T-cell (primary cell): ENCODE measurements around the gene ABCA13. TPM values are rescaled to one million over a fixed set of nuclear protein-coding genes. Genes with fewer than 3 reads are reported as not detected.

Experiments
- ATAC-seq, 4 experiments: fragments of 200-7000 bp in 3 of 4; fragments of 150-1000 bp in 1 of 4; cut with Tn5 transposase; replicated peaks in 1 of 4; 1 replicate in 3 of 4; 2 replicates in 1 of 4; pipeline ENCODE4 v1.10.0; 2021; ENCODE audit warnings: moderate library complexity in 3 of 4, mild to moderate bottlenecking in 2 of 4, moderate number of reproducible peaks in 1 of 4
- CTCF ChIA-PET, 2 donors: fragments of 300-600 bp; sonication (Branson Sonifier 250); formaldehyde crosslinking; loops; one replicate each; lab custom pipeline; 2022; ENCODE audit warnings: antibody characterized with exemption in 2 of 2; lab: Charles Lee
- POLR2A ChIA-PET, 2 donors: fragments of 300-600 bp; sonication (Branson Sonifier 250); formaldehyde crosslinking; loops; one replicate each; lab custom pipeline; 2022; ENCODE audit warnings: antibody characterized with exemption in 2 of 2; lab: Charles Lee
- DNase-seq, 35 experiments: peaks; one replicate each; pipeline versions ENCODE4 v3.0.0 to v3.0.0-alpha.2; 2013 to 2023
- H3K27ac ChIP-seq: one replicate; pipeline ENCODE4 v1.5.1; 2013; ENCODE audit warnings: low read length
- H3K27me3 ChIP-seq, 2 experiments: replicated peaks in 1 of 2; 1 replicate in 1 of 2; 2 replicates in 1 of 2; pipeline versions ENCODE4 v1.6.1 to v1.7.0; 2013; ENCODE audit warnings: low read length in 1 of 2, mixed read lengths in 1 of 2; ENCODE audit not compliant: control insufficient read depth in 2 of 2, insufficient read depth in 2 of 2; ENCODE audit errors: extremely low read depth in 1 of 2
- H3K36me3 ChIP-seq, 2 donors: 1 replicate in 1 of 2; 2 replicates in 1 of 2; pipeline versions ENCODE4 v1.6.1 to v1.7.0; 2013; ENCODE audit warnings: low read length in 1 of 2; ENCODE audit not compliant: control insufficient read depth in 2 of 2, insufficient read depth in 1 of 2; ENCODE audit errors: extremely low read depth in 1 of 2
- H3K4me1 ChIP-seq, 2 experiments: 1 replicate in 1 of 2; 2 replicates in 1 of 2; pipeline versions ENCODE4 v1.6.1 to v1.7.0; 2013; ENCODE audit warnings: low read length in 2 of 2, mixed read lengths in 1 of 2; ENCODE audit not compliant: insufficient read depth in 2 of 2, control insufficient read depth in 1 of 2; ENCODE audit errors: extremely low read depth in 1 of 2
- H3K4me3 ChIP-seq, 2 donors: 1 replicate in 1 of 2; 2 replicates in 1 of 2; pipeline versions ENCODE4 v1.5.1 to v1.7.0; 2013; ENCODE audit warnings: mild to moderate bottlenecking in 2 of 2, low read length in 1 of 2, moderate library complexity in 1 of 2; ENCODE audit not compliant: control insufficient read depth in 1 of 2; ENCODE audit errors: extremely low read depth in 1 of 2
- H3K9me3 ChIP-seq: 2 replicates; pipeline ENCODE4 v1.7.0; 2013
- H3K27ac Mint-ChIP-seq, 2 donors: one replicate each; pipeline ENCODE4 v1.8.0; 2020 to 2021; ENCODE audit warnings: mild to moderate bottlenecking in 2 of 2, mixed read lengths in 2 of 2
- H3K27me3 Mint-ChIP-seq, 2 donors: one replicate each; pipeline ENCODE4 v1.8.0; 2021 to 2022; ENCODE audit warnings: mixed read lengths in 2 of 2
- H3K36me3 Mint-ChIP-seq: one replicate; pipeline ENCODE4 v1.8.0; 2021; ENCODE audit warnings: mixed read lengths
- H3K4me1 Mint-ChIP-seq, 3 donors: one replicate each; pipeline ENCODE4 v1.8.0; 2020 to 2022; ENCODE audit warnings: mixed read lengths in 3 of 3, mild to moderate bottlenecking in 1 of 3
- H3K4me3 Mint-ChIP-seq, 3 donors: one replicate each; pipeline ENCODE4 v1.8.0; 2020 to 2022; ENCODE audit warnings: mild to moderate bottlenecking in 3 of 3, mixed read lengths in 3 of 3, moderate library complexity in 3 of 3
- H3K9me3 Mint-ChIP-seq, 3 donors: one replicate each; pipeline ENCODE4 v1.8.0; 2020 to 2022; ENCODE audit warnings: mixed read lengths in 3 of 3
- WGBS: methylation state at CpG from one replicate; pipeline ENCODE4 v1.1.5; 2013; ENCODE audit warnings: missing lambda C conversion rate; ENCODE audit not compliant: insufficient coverage; 5-methylcytosine and 5-hydroxymethylcytosine counted together
- total RNA-seq, 35 experiments: library from RNA in 6 of 35; stranded (reverse) in 6 of 35; fragments of 120-200 nt in 1 of 35; gene quantifications; one replicate each; pipeline versions ENCODE4 v1.2.1 to v1.2.4 and lab custom pipeline; 2013 to 2026

The ABCA13 gene
- total RNA-seq, 5 donors from 2014 or later (not counting 1 experiment from before 2014, with no cell fraction given): 0.22 TPM; not detected in 4

- H3K36me3 Mint-ChIP-seq: no peaks in the 10 kb centered on the region
Observed at GRCh38 chr7:48389977-48390376, 218.7 kb downstream of the ABCA13 start.

GRCh38 chr7:48390388-48391327 is 219.4 kb downstream of the ABCA13 start:
- peaks cover 0 to 3% of the 10 kb centered on the region in 2 experiments for H3K27me3 ChIP-seq
- no peak overlapping the region for H3K4me3 ChIP-seq
- no peak overlapping the region for H3K27ac ChIP-seq
- Mint-ChIP-seq H3K27me3 (peaks cover 0 to 4% of the 10 kb centered on the region in 2 donors), H3K36me3 (no peaks in the 10 kb centered on the region), H3K4me3 (no peak overlapping the region), H3K27ac (no peak overlapping the region), H3K9me3 (peaks cover 0 to 5% (median 0%) of the 10 kb centered on the region in 3 donors), H3K4me1 (no peaks in the 10 kb centered on the region)
- ATAC-seq (no peak), DNase-seq (no peak)
- ChIA-PET CTCF (no interaction called here), POLR2A (no interaction called here)
- peaks cover 0 to 2% of the 10 kb centered on the region in 2 experiments for H3K4me1 ChIP-seq
- H3K36me3 ChIP-seq: no peaks in the 10 kb centered on the region
- H3K9me3 ChIP-seq: no peaks in the 10 kb centered on the region
- WGBS: 20% methylated on average over 1 of the region's 6 CpGs

More at GRCh38 chr7:48389977-48390376, 218.7 kb downstream of the ABCA13 start:
- ATAC-seq (no peak), DNase-seq (no peak)
- no peaks in the 10 kb centered on the region for H3K4me1 Mint-ChIP-seq
- ChIA-PET POLR2A (no interaction called here), CTCF (no interaction called here)
- no CpG with 5 or more reads among the region's 2 CpGs for WGBS
- peaks cover 0 to 5% (median 0%) of the 10 kb centered on the region in 3 donors for H3K9me3 Mint-ChIP-seq
- H3K27ac Mint-ChIP-seq: no peak overlapping the region
- Histone ChIP-seq H3K4me1 (peaks cover 0 to 2% of the 10 kb centered on the region in 2 experiments), H3K4me3 (no peak overlapping the region), H3K27ac (no peak overlapping the region), H3K36me3 (no peaks in the 10 kb centered on the region), H3K27me3 (peaks cover 0 to 3% of the 10 kb centered on the region in 2 experiments), H3K9me3 (no peaks in the 10 kb centered on the region)
- H3K27me3 Mint-ChIP-seq: peaks cover 0 to 4% of the 10 kb centered on the region in 2 donors
- H3K4me3 Mint-ChIP-seq: no peak overlapping the region

DNA sequence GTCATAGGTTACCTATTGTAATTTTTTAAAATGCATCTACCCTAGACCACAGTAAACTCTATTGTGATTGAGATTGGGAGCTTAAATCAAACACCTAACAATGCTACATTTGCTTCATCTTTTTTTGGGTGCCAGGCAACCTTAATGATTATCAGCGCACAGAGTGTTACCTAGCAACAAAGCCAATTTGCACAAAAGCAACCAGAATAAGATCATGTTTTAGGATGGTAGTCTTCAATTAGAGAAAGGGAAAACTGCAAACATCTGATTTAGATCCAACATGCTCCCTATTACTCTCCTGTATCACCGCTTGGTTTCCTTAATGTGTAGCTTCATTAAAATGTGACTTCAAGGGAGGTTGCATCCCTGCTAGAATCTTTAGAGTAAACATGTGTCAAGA is 226.9 kb downstream of the ABCA13 start:
- Histone ChIP-seq H3K9me3 (no peaks in the 10 kb centered on the region), H3K4me1 (no peaks in the 10 kb centered on the region), H3K27ac (no peak overlapping the region), H3K36me3 (no peaks in the 10 kb centered on the region), H3K4me3 (no peak overlapping the region), H3K27me3 (peaks cover 0 to under 1% of the 10 kb centered on the region in 2 experiments)
- DNase-seq: no peak
- CTCF ChIA-PET: interaction anchor here in 1 of 2 donors (0.6 kb wide), 1 partner anchor 405 kb away, joined by 3 read pairs; no protein-coding TSS in a partner anchor
- Mint-ChIP-seq H3K4me3 (no peak overlapping the region), H3K4me1 (no peaks in the 10 kb centered on the region), H3K27me3 (no peaks in the 10 kb centered on the region), H3K9me3 (no peaks in the 10 kb centered on the region), H3K27ac (no peak overlapping the region), H3K36me3 (no peaks in the 10 kb centered on the region)
- ATAC-seq: no peak
- POLR2A ChIA-PET: no interaction called here
- no CpG with 5 or more reads among the region's 2 CpGs for WGBS

- Mint-ChIP-seq H3K9me3 (no peaks in the 10 kb centered on the region), H3K4me1 (no peaks in the 10 kb centered on the region), H3K36me3 (no peaks in the 10 kb centered on the region), H3K27me3 (no peaks in the 10 kb centered on the region), H3K27ac (no peak overlapping the region), H3K4me3 (no peak overlapping the region)
- Histone ChIP-seq H3K36me3 (no peaks in the 10 kb centered on the region), H3K27me3 (peaks cover 0 to 3% of the 10 kb centered on the region in 2 experiments), H3K27ac (no peak overlapping the region), H3K9me3 (no peaks in the 10 kb centered on the region), H3K4me3 (no peak overlapping the region), H3K4me1 (no peaks in the 10 kb centered on the region)
- ATAC-seq (no peak), DNase-seq (no peak)
- ChIA-PET CTCF (no interaction called here), POLR2A (no interaction called here)
- 33% methylated on average over 1 of the region's 1 CpG for WGBS
Observed at GRCh38 chr7:48402721-48403120, 231.5 kb downstream of the ABCA13 start.

- Histone ChIP-seq H3K4me3 (no peak overlapping the region), H3K9me3 (no peaks in the 10 kb centered on the region), H3K36me3 (no peaks in the 10 kb centered on the region), H3K4me1 (no peaks in the 10 kb centered on the region), H3K27me3 (peaks cover 0 to 3% of the 10 kb centered on the region in 2 experiments), H3K27ac (no peak overlapping the region)
- no peaks in the 10 kb centered on the region for H3K9me3 Mint-ChIP-seq
- ChIA-PET CTCF (no interaction called here), POLR2A (no interaction called here)
- H3K36me3 Mint-ChIP-seq: no peaks in the 10 kb centered on the region
- H3K27ac Mint-ChIP-seq: no peak overlapping the region
- ATAC-seq (no peak), DNase-seq (no peak)
- no CpG with 5 or more reads among the region's 4 CpGs for WGBS
- H3K4me3 Mint-ChIP-seq: no peak overlapping the region
- H3K27me3 Mint-ChIP-seq: no peaks in the 10 kb centered on the region
- no peaks in the 10 kb centered on the region for H3K4me1 Mint-ChIP-seq
Observed at GRCh38 chr7:48408731-48409130, 237.5 kb downstream of the ABCA13 start.

DNA sequence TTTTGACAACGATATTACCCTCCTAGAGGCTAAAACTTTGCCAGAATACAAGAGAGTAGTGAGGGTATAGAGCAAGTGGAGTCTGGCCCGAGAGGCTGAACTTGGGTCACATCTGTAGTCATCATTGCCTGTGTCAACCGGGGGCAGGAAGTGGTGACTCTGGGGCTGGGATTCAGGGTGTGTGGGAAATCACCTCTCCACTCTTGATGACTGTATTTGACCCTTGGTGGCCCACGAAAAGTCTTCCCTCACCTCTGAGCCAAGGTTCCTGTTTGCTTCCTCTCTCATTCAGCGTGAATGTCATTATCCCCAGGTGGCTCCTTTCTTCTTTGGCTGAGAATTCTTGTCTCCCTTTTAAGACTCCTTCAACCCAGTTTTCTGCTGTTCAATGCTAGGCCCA is 240.4 kb downstream of the ABCA13 start:
- Mint-ChIP-seq H3K9me3 (no peaks in the 10 kb centered on the region), H3K36me3 (no peaks in the 10 kb centered on the region), H3K4me3 (no peak overlapping the region), H3K27me3 (no peaks in the 10 kb centered on the region), H3K4me1 (no peaks in the 10 kb centered on the region), H3K27ac (no peak overlapping the region)
- no peak for ATAC-seq
- H3K9me3 ChIP-seq: no peaks in the 10 kb centered on the region
- no peak overlapping the region for H3K4me3 ChIP-seq
- no peaks in the 10 kb centered on the region for H3K36me3 ChIP-seq
- no peak for DNase-seq
- H3K4me1 ChIP-seq: no peaks in the 10 kb centered on the region
- POLR2A ChIA-PET: no interaction called here
- H3K27me3 ChIP-seq: no peaks in the 10 kb centered on the region
- 75% methylated on average over 4 of the region's 5 CpGs for WGBS
- CTCF ChIA-PET: no interaction called here
- H3K27ac ChIP-seq: no peak overlapping the region
